Tibial nerve (tissue), 4 donors: Measurements from ENCODE around the gene EEF1AKMT4. TPM values are rescaled to one million over a fixed set of nuclear protein-coding genes. Genes with fewer than 3 reads are reported as not detected.

Source experiments
- DNase-seq, 2 donors: peaks; one replicate each; pipeline ENCODE4 v3.0.0-alpha.2; 2019; ENCODE audit warnings: low spot score in 2 of 2
- H3K27ac ChIP-seq, 4 donors: fragments of 200-600 bp; sonication (generic) in 3 of 4; one replicate each; pipeline ENCODE4 v1.5.1; 2017 to 2019; ENCODE audit warnings: mild to moderate bottlenecking in 1 of 4
- H3K27me3 ChIP-seq, 2 donors: fragments of 200-600 bp; sonication (generic) in 1 of 2; one replicate each; pipeline versions ENCODE4 v1.5.1 to v1.6.0; 2017 to 2019
- H3K36me3 ChIP-seq, 3 donors: fragments of 200-600 bp; sonication (generic); one replicate each; pipeline ENCODE4 v1.5.1; 2018 to 2019
- H3K4me1 ChIP-seq, 4 donors: fragments of 200-600 bp; sonication (generic) in 3 of 4; one replicate each; pipeline ENCODE4 v1.5.1; 2017 to 2019
- H3K4me3 ChIP-seq, 4 donors: fragments of 200-600 bp; sonication (generic) in 3 of 4; one replicate each; pipeline ENCODE4 v1.5.1; 2017 to 2019; ENCODE audit warnings: mild to moderate bottlenecking in 1 of 4, moderate library complexity in 1 of 4
- H3K9me3 ChIP-seq, 4 donors: fragments of 200-600 bp; sonication (generic) in 3 of 4; one replicate each; pipeline ENCODE4 v1.5.1; 2017 to 2019
- CTCF ChIP-seq, 5 experiments: fragments of 200-600 bp in 3 of 5; fragments of 450-650 bp in 2 of 5; sonication (generic) in 3 of 5; IDR thresholded peaks; one replicate each; pipeline ENCODE4 v1.5.1; 2016 to 2019; ENCODE audit warnings: antibody characterized with exemption in 5 of 5, mild to moderate bottlenecking in 3 of 5, moderate library complexity in 2 of 5
- EP300 ChIP-seq, 2 donors: sonication (generic); formaldehyde crosslinking; IDR thresholded peaks; one replicate each; pipeline ENCODE4 v1.6.1; 2017; ENCODE audit warnings: antibody characterized with exemption in 2 of 2, mild to moderate bottlenecking in 1 of 2
- POLR2A ChIP-seq, 2 donors: fragments of 450-650 bp; IDR thresholded peaks; one replicate each; pipeline ENCODE4 v1.6.1; 2017; ENCODE audit warnings: antibody characterized with exemption in 2 of 2, mild to moderate bottlenecking in 2 of 2, moderate library complexity in 2 of 2
- WGBS, 2 donors: methylation state at CpG; one replicate each; pipeline ENCODE4 v1.1.5; 2018; 5-methylcytosine and 5-hydroxymethylcytosine counted together
- total RNA-seq, 4 donors: library from RNA; depleted of rRNA; stranded (reverse); fragments of >200 nt; gene quantifications; one replicate each; pipeline ENCODE4 v1.1.0, GENCODE V29; 2016

EEF1AKMT4 gene
- total RNA-seq, 4 donors from 2014 or later: 0.98 to 4.8 (median 2.5) TPM

DNA sequence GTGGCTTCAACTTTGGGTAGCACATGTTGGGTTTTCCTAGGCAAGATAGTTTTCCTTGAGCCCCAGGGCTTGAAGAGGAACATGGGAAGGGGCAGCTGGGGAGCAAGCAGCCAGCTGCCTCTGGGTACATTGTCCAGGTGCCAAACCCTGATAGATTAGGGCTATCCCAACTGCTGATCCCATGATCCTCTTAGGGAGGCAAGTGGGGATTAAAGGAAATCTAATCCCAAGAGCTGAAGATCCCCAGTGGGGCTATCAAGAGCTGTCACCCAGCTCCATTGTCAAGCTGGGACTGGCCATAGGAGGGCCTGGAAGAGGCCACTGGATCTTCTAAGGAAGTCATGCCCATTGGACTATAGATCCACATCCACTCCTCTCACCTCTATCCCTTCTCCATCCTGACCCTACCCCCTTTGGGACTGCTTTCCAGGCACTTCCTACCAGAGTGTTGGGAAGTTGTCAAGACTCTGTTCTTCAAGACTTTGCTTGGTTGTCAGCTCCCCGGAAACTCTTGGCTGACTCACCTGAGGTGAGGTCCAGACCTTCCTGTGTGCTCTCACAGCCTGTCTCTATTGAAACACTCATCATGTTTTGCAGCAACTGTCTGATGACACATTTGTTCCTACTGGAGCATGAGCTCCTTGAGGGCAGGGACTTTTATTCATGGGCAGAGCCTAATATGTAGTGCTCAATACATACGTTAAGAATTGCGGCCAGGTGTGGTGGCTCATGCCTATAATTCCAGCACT, 6.0 kb downstream of the EEF1AKMT4 start:
- Histone ChIP-seq H3K9me3 (no peaks in the 10 kb centered on the region), H3K4me3 (no peak overlapping the region), H3K27me3 (peaks cover 0 to 19% of the 10 kb centered on the region in 2 donors), H3K27ac (no peak overlapping the region), H3K36me3 (peaks cover 0 to 14% (median 0%) of the 10 kb centered on the region in 3 donors), H3K4me1 (peaks cover 0 to 15% (median 6%) of the 10 kb centered on the region in 4 donors)
- DNase-seq: no peak
- TF ChIP-seq EP300 (IDR thresholded peaks at IDR 0.05): no peak
- TF ChIP-seq POLR2A (IDR thresholded peaks at IDR 0.05): no peak
- no peak for TF ChIP-seq CTCF (IDR thresholded peaks at IDR 0.05)
- WGBS, 2 donors: 93 to 100% methylated on average over 3 of the region's 3 CpGs

DNA sequence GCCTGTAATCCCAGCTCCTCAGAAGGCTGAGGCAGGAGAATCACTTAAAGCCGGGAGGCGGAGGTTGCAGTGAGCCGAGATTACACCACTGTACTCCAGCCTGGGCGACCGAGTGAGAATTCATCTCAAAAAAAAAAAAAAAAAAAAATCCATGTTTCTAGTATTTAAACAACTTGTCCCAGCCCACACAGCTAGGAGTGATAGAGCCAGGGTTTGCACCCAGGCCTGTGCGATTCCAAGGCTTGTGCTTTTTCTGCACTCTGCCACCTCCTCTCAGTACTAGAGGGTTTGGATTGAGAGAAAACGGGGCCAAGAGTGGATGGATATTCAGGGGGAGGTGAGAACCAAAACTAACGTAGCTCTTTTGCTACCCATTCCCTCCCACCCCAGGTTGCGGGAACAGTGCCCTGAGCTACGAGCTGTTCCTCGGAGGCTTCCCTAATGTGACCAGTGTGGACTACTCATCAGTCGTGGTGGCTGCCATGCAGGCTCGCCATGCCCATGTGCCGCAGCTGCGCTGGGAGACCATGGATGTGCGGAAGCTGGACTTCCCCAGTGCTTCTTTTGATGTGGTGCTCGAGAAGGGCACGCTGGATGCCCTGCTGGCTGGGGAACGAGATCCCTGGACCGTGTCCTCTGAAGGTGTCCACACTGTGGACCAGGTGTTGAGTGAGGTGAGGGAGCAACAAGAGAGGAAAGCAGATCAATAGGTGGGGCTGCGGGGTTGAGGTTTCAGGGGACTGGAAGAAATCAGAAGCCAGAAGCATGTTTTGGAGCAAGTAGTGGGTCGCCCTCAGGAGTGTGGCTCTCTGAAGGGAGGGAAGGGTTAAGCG, 7.8 kb downstream of the EEF1AKMT4 start:
- WGBS, 2 donors: 88 to 89% methylated on average over 23 of the region's 23 CpGs
- Histone ChIP-seq H3K36me3 (peaks cover 0 to 14% (median 0%) of the 10 kb centered on the region in 3 donors), H3K27me3 (peaks cover 0 to 35% of the 10 kb centered on the region in 2 donors), H3K4me1 (peaks cover 0 to 29% (median 22%) of the 10 kb centered on the region in 4 donors), H3K4me3 (no peak overlapping the region), H3K9me3 (no peaks in the 10 kb centered on the region), H3K27ac (no peak overlapping the region)
- TF ChIP-seq CTCF (IDR thresholded peaks at IDR 0.05) (no peak), POLR2A (IDR thresholded peaks at IDR 0.05) (no peak), EP300 (IDR thresholded peaks at IDR 0.05) (no peak)
- no peak for DNase-seq

- Histone ChIP-seq H3K27me3 (peaks cover 0 to 51% of the 10 kb centered on the region in 2 donors), H3K27ac (no peak overlapping the region), H3K4me3 (no peak overlapping the region), H3K4me1 (peaks cover 0 to 33% (median 25%) of the 10 kb centered on the region in 4 donors), H3K9me3 (no peaks in the 10 kb centered on the region), H3K36me3 (peaks cover 0 to 14% (median 0%) of the 10 kb centered on the region in 3 donors)
- TF ChIP-seq CTCF (IDR thresholded peaks at IDR 0.05) (no peak), POLR2A (IDR thresholded peaks at IDR 0.05) (no peak), EP300 (IDR thresholded peaks at IDR 0.05) (no peak)
- no peak for DNase-seq
- 89 to 91% methylated on average over 5 of the region's 5 CpGs for WGBS, 2 donors
These were observed 9.5 kb downstream of the EEF1AKMT4 start for GRCh38 chr3:184258926-184259325.

DNA sequence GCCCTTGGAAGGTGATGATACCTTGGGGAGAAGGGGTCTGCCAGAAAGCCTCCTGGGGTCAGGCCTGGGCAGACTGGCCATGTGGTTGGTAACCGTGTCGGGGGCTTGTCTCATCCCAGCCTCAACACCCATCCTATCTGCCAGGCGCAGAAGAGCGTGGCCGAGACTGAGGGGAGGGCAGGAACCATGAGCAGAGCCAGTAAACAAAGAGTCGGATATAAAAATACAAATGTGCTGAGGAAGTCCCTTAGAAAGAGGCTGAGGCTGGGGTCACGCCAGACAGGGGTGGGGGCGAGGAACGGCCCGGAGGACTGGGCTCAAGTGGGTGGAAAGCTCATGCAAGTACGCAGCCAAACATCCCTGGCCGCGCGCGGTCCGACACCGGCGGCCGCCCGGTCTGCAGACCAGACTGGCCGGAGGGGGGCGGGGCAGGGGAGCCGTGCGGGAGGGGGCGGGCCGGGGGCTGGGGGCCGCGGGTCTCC, 10.0 kb downstream of the EEF1AKMT4 start:
- Histone ChIP-seq H3K27ac (no peak overlapping the region), H3K36me3 (peaks cover 0 to 14% (median 0%) of the 10 kb centered on the region in 3 donors), H3K4me3 (no peak overlapping the region), H3K4me1 (peaks cover 0 to 33% (median 25%) of the 10 kb centered on the region in 4 donors), H3K27me3 (peaks cover 0 to 56% of the 10 kb centered on the region in 2 donors), H3K9me3 (no peaks in the 10 kb centered on the region)
- 13 to 17% methylated on average over 18 to 24 of the region's 28 CpGs for WGBS, 2 donors
- TF ChIP-seq EP300 (IDR thresholded peaks at IDR 0.05): no peak
- TF ChIP-seq POLR2A (IDR thresholded peaks at IDR 0.05): no peak
- TF ChIP-seq CTCF (IDR thresholded peaks at IDR 0.05): no peak
- DNase-seq: no peak
